ENCODE data around the gene SRC. TPM values are rescaled to one million over a fixed set of nuclear protein-coding genes. Genes with fewer than 3 reads are reported as not detected.

SRC gene
- polyA plus RNA-seq, 1 donor (not counting 4 experiments of a cell fraction or from before 2014, with no cell fraction given), result 22.8 TPM

DNA sequence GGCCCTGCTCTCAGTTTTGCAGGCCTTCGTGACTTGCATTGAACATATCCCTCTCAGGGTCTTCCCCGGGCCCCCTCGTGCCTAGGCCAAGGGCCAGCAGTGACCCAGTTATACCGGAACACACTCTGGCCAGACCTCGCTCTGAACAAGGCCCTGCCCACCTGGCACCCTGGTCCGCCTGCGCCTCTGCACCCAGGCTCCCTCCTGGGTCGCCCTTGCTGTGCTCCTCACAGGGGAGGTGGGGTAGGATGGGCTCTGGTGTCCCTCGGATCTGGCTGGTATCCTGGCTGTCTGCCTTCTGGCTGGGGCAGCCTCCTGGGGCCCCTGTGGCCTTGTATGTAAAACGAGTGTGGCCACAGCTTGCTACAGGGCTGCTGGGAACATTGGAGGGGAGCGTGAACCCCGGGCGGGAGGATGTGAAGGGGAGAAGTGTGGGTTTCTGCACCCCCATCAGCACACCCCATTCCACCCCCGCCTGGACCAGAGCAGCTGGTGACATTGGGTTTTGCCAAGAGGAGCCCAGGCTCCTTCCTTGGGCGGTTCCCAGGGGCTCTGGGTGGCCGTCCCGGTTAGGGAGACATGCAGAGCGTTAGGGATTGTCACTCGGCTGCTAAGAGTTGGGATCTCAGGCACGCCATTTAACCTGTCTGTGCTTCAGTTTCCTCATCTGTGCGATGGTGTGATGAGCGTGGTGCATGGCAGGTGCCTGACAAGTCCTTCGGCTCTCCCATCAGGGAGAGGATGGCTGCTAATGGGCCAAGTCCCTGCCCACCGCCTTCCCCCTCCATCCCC is 17.5 kb downstream of the SRC start:
- no peak overlapping the region for H2AFZ ChIP-seq (ENCODE audit: control insufficient read depth, low read length)
- DNase-seq (ENCODE audit: low read depth, low spot score) (no peak), FAIRE-seq (no peak)
- H3K4me1 ChIP-seq (ENCODE audit: control insufficient read depth, extremely low read depth, insufficient read depth, low read length), result peaks cover 16% of the 10 kb centered on the region
- no peak overlapping the region for H3K9ac ChIP-seq (ENCODE audit: control insufficient read depth, extremely low read depth, insufficient read depth, low read length)
- peaks cover 8 to 10% of the 10 kb centered on the region in 2 experiments for H3K36me3 ChIP-seq (ENCODE audit: control insufficient read depth in 2 of 2, extremely low read depth in 1 of 2, insufficient read depth in 2 of 2, low read length in 2 of 2)
- H3K9me3 ChIP-seq (ENCODE audit: control insufficient read depth, low read depth, low read length), result no peaks in the 10 kb centered on the region
- no peak overlapping the region for H3K4me3 ChIP-seq (ENCODE audit: control insufficient read depth in 2 of 3, extremely low read depth in 1 of 3, insufficient read depth in 2 of 3, low read depth in 1 of 3, low read length in 3 of 3)
- no peak overlapping the region for H3K27ac ChIP-seq (ENCODE audit: control insufficient read depth, insufficient read depth, low read length)
- TF ChIP-seq, protein P1, sequence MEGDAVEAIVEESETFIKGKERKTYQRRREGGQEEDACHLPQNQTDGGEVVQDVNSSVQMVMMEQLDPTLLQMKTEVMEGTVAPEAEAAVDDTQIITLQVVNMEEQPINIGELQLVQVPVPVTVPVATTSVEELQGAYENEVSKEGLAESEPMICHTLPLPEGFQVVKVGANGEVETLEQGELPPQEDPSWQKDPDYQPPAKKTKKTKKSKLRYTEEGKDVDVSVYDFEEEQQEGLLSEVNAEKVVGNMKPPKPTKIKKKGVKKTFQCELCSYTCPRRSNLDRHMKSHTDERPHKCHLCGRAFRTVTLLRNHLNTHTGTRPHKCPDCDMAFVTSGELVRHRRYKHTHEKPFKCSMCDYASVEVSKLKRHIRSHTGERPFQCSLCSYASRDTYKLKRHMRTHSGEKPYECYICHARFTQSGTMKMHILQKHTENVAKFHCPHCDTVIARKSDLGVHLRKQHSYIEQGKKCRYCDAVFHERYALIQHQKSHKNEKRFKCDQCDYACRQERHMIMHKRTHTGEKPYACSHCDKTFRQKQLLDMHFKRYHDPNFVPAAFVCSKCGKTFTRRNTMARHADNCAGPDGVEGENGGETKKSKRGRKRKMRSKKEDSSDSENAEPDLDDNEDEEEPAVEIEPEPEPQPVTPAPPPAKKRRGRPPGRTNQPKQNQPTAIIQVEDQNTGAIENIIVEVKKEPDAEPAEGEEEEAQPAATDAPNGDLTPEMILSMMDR (optimal IDR thresholded peaks at IDR 0.05 in 1 of 3, IDR thresholded peaks at IDR 0.05 in 1 of 3, conservative IDR thresholded peaks at IDR 0.05 in 1 of 3; ENCODE audit: extremely low read depth in 1 of 3, insufficient read depth in 2 of 3, low read length in 3 of 3), result no peak
- no peak for TF ChIP-seq EZH2 (IDR thresholded peaks at IDR 0.05; ENCODE audit: low read length)
- peaks cover 67% of the 10 kb centered on the region for H3K79me2 ChIP-seq (ENCODE audit: control insufficient read depth, insufficient read depth, low read length)
- no peak overlapping the region for H3K4me2 ChIP-seq (ENCODE audit: control insufficient read depth, extremely low read depth, insufficient read depth, low read depth, low read length)
- peaks cover under 1% of the 10 kb centered on the region for H3K9me1 ChIP-seq (ENCODE audit: control insufficient read depth, extremely low read depth, insufficient read depth, low read length)
- no peaks in the 10 kb centered on the region for H3K27me3 ChIP-seq (ENCODE audit: control insufficient read depth, extremely low read depth, insufficient read depth, low read length)
- dilution Hi-C loops (cut with MboI; ENCODE audit: extremely low pct_ligation_motif_present, low sequenced_read_pairs), result no loop called here
- no peaks in the 10 kb centered on the region for H4K20me1 ChIP-seq (ENCODE audit: control insufficient read depth, extremely low read depth, insufficient read depth, low read length)

DNA sequence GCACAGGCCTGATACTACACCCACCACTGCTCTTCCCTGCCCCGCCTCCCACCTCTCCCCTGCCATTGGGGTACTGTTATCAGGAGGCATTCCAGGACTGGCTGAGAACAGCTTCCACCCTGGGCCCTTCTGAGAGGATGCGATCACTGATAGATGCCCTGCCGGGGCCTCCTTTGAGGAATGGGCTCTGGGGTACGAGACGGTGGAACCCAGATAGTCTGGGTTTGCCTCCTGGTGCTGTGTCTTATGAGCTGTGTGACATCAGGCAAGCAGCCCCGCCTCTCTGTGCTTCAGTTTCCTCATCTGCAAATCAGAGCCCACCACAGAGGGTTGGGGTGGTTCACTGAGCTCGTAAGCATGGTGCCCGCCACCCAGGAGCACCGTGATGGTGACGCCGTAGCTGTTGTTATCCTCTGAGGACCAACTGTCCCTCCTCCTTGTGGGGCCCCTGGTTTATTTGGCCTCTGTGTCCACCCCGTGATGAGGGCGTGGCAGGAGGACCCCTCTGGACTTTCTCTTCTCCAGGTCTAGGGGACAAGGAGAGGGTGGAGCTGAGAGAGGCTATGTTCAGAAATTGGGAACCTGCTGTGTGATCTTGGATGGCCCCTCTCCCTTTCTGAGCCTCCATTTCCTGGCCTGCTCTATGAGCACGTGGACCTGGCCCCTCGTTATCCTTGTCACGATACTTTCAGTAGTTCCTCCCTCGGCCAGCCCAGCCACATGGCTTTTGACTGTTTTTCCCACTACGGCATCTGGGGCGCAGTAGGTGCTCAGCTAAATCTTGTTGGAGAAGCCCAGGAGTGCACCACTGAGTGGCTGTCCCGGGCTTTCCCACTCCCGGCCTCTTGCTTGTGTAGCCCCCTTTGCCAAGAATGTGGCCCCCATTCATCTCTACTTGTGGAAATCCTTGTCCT is 18.3 kb downstream of the SRC start:
- no peak overlapping the region for H3K27ac ChIP-seq (ENCODE audit: control insufficient read depth, insufficient read depth, low read length)
- H3K4me2 ChIP-seq (ENCODE audit: control insufficient read depth, extremely low read depth, insufficient read depth, low read depth, low read length), result no peak overlapping the region
- H2AFZ ChIP-seq (ENCODE audit: control insufficient read depth, low read length), result no peak overlapping the region
- H3K9ac ChIP-seq (ENCODE audit: control insufficient read depth, extremely low read depth, insufficient read depth, low read length), result no peak overlapping the region
- dilution Hi-C loops (cut with MboI; ENCODE audit: extremely low pct_ligation_motif_present, low sequenced_read_pairs), result no loop called here
- H3K9me3 ChIP-seq (ENCODE audit: control insufficient read depth, low read depth, low read length), result no peaks in the 10 kb centered on the region
- no peaks in the 10 kb centered on the region for H3K27me3 ChIP-seq (ENCODE audit: control insufficient read depth, extremely low read depth, insufficient read depth, low read length)
- peaks cover 8 to 10% of the 10 kb centered on the region in 2 experiments for H3K36me3 ChIP-seq (ENCODE audit: control insufficient read depth in 2 of 2, extremely low read depth in 1 of 2, insufficient read depth in 2 of 2, low read length in 2 of 2)
- H4K20me1 ChIP-seq (ENCODE audit: control insufficient read depth, extremely low read depth, insufficient read depth, low read length), result no peaks in the 10 kb centered on the region
- H3K9me1 ChIP-seq (ENCODE audit: control insufficient read depth, extremely low read depth, insufficient read depth, low read length), result no peaks in the 10 kb centered on the region
- FAIRE-seq (no peak), DNase-seq (ENCODE audit: low read depth, low spot score) (no peak)
- peaks cover 67% of the 10 kb centered on the region for H3K79me2 ChIP-seq (ENCODE audit: control insufficient read depth, insufficient read depth, low read length)
- TF ChIP-seq, protein P1 (optimal IDR thresholded peaks at IDR 0.05 in 1 of 3, IDR thresholded peaks at IDR 0.05 in 1 of 3, conservative IDR thresholded peaks at IDR 0.05 in 1 of 3; ENCODE audit: extremely low read depth in 1 of 3, insufficient read depth in 2 of 3, low read length in 3 of 3), result no peak
- no peak for TF ChIP-seq EZH2 (IDR thresholded peaks at IDR 0.05; ENCODE audit: low read length)
- no peak overlapping the region for H3K4me3 ChIP-seq (ENCODE audit: control insufficient read depth in 2 of 3, extremely low read depth in 1 of 3, insufficient read depth in 2 of 3, low read depth in 1 of 3, low read length in 3 of 3)
- H3K4me1 ChIP-seq (ENCODE audit: control insufficient read depth, extremely low read depth, insufficient read depth, low read length), result peaks cover 7% of the 10 kb centered on the region
